CD14-positive monocyte (primary cell): ENCODE results near the gene RPS6KA3. TPM values are rescaled to one million over a fixed set of nuclear protein-coding genes. Genes with fewer than 3 reads are reported as not detected.

Experiments
- DNase-seq, 3 donors: peaks; one replicate each; pipeline ENCODE4 v3.0.0-alpha.2; 2011 to 2022
- H2AFZ ChIP-seq: 2 replicates; pipeline ENCODE4 v1.6.0; 2012; ENCODE audit warnings: mild to moderate bottlenecking, low read depth, low read length, inconsistent platforms; ENCODE audit not compliant: insufficient read depth, poor library complexity, severe bottlenecking
- H3K27ac ChIP-seq, 2 donors: 1 replicate in 1 of 2; 2 replicates in 1 of 2; pipeline ENCODE4 v1.5.1; 2012 to 2013; ENCODE audit warnings: low read length in 2 of 2, control low read depth in 1 of 2, inconsistent platforms in 1 of 2, low read depth in 1 of 2, mild to moderate bottlenecking in 1 of 2
- H3K27me3 ChIP-seq, 2 donors: one replicate each; pipeline versions ENCODE4 v1.6.0 to v1.6.1; 2011 to 2013; ENCODE audit warnings: low read length in 2 of 2; ENCODE audit not compliant: control insufficient read depth in 2 of 2, insufficient read depth in 2 of 2
- H3K36me3 ChIP-seq, 2 donors: replicated peaks in 1 of 2; 1 replicate in 1 of 2; 2 replicates in 1 of 2; pipeline versions ENCODE4 v1.5.1 to v1.6.1; 2012 to 2013; ENCODE audit warnings: low read length in 2 of 2, control low read depth in 1 of 2, inconsistent platforms in 1 of 2, mild to moderate bottlenecking in 1 of 2; ENCODE audit not compliant: insufficient read depth in 2 of 2, control insufficient read depth in 1 of 2
- H3K4me1 ChIP-seq, 2 donors: 1 replicate in 1 of 2; 2 replicates in 1 of 2; pipeline versions ENCODE4 v1.5.1 to v1.6.1; 2012 to 2013; ENCODE audit warnings: low read length in 2 of 2, control low read depth in 1 of 2, inconsistent platforms in 1 of 2, mild to moderate bottlenecking in 1 of 2, moderate library complexity in 1 of 2; ENCODE audit not compliant: insufficient read depth in 2 of 2, control insufficient read depth in 1 of 2
- H3K4me2 ChIP-seq: replicated peaks from 2 replicates; pipeline ENCODE3; 2012; ENCODE audit warnings: low read length, moderate library complexity, mild to moderate bottlenecking; ENCODE audit not compliant: poor library complexity, severe bottlenecking; ENCODE audit errors: extremely low read depth
- H3K4me3 ChIP-seq, 3 experiments: fragments of 200-600 bp in 1 of 3; sonication (generic) in 1 of 3; replicated peaks in 1 of 3; 1 replicate in 2 of 3; 2 replicates in 1 of 3; pipeline ENCODE4 v1.5.1; 2011 to 2013; ENCODE audit warnings: low read length in 3 of 3, mild to moderate bottlenecking in 3 of 3, control low read depth in 2 of 3, low read depth in 2 of 3, inconsistent platforms in 1 of 3, moderate library complexity in 1 of 3
- H3K79me2 ChIP-seq: 2 replicates; pipeline ENCODE4 v1.6.0; 2012; ENCODE audit warnings: mild to moderate bottlenecking, control low read depth, inconsistent platforms, low read length, moderate library complexity; ENCODE audit not compliant: insufficient read depth
- H3K9ac ChIP-seq: 2 replicates; pipeline ENCODE4 v1.6.0; 2017; ENCODE audit warnings: low read length, mild to moderate bottlenecking; ENCODE audit not compliant: insufficient read depth, poor library complexity, severe bottlenecking
- H3K9me3 ChIP-seq, 2 donors: replicated peaks in 1 of 2; 1 replicate in 1 of 2; 2 replicates in 1 of 2; pipeline versions ENCODE4 v1.5.1 to v1.6.1; 2012 to 2013; ENCODE audit warnings: low read length in 2 of 2, control low read depth in 1 of 2; ENCODE audit not compliant: control insufficient read depth in 1 of 2, insufficient read depth in 1 of 2
- H4K20me1 ChIP-seq: 2 replicates; pipeline ENCODE4 v1.6.0; 2012; ENCODE audit warnings: mild to moderate bottlenecking, low read length, control low read depth, moderate library complexity; ENCODE audit not compliant: insufficient read depth
- H3K27ac Mint-ChIP-seq, 7 donors: one replicate each; pipeline ENCODE4 v1.8.0; 2020; ENCODE audit warnings: mild to moderate bottlenecking in 7 of 7, mixed read lengths in 7 of 7, moderate library complexity in 6 of 7, inconsistent platforms in 2 of 7
- H3K27me3 Mint-ChIP-seq, 3 donors: one replicate each; pipeline ENCODE4 v1.8.0; 2021 to 2022; ENCODE audit warnings: low read depth in 3 of 3, mild to moderate bottlenecking in 3 of 3, mixed read lengths in 3 of 3, moderate library complexity in 3 of 3, inconsistent platforms in 1 of 3
- H3K36me3 Mint-ChIP-seq, 2 donors: one replicate each; pipeline ENCODE4 v1.8.0; 2020; ENCODE audit warnings: mixed read lengths in 2 of 2, inconsistent platforms in 1 of 2, mild to moderate bottlenecking in 1 of 2
- H3K4me1 Mint-ChIP-seq: one replicate; pipeline ENCODE4 v1.8.0; 2020; ENCODE audit warnings: mild to moderate bottlenecking, mixed read lengths
- H3K4me3 Mint-ChIP-seq, 2 donors: one replicate each; pipeline ENCODE4 v1.8.0; 2020; ENCODE audit warnings: mild to moderate bottlenecking in 2 of 2, mixed read lengths in 2 of 2, moderate library complexity in 1 of 2
- H3K9me3 Mint-ChIP-seq, 7 donors: one replicate each; pipeline ENCODE4 v1.8.0; 2020 to 2022; ENCODE audit warnings: mixed read lengths in 7 of 7, mild to moderate bottlenecking in 6 of 7, moderate library complexity in 6 of 7, inconsistent platforms in 2 of 7
- CTCF ChIP-seq: fragments of 200-600 bp; IDR thresholded peaks from one replicate; pipeline ENCODE4 v1.8.0; 2022; ENCODE audit warnings: antibody characterized with exemption, mild to moderate bottlenecking
- WGBS: methylation state at CpG from one replicate; pipeline ENCODE4 v1.1.5; 2013; ENCODE audit warnings: missing lambda C conversion rate; ENCODE audit not compliant: insufficient coverage; 5-methylcytosine and 5-hydroxymethylcytosine counted together
- intact Hi-C, 2 donors: fragments of 100-400 bp; cut with micrococcal nuclease; formaldehyde crosslinking; loops; one replicate each; pipeline versions ENCODE4 v1.15.0 to v1.15.1; 2023
- polyA plus RNA-seq, 3 donors: library from polyadenylated mRNA; depleted of rRNA in 1 of 3; unstranded in 2 of 3; stranded (reverse) in 1 of 3; fragments of 300-500 nt in 2 of 3; fragments of >200 nt in 1 of 3; fragmentation: Illumina TruSeq in 2 of 3; gene quantifications; 1 replicate in 2 of 3; 2 replicates in 1 of 3; pipeline ENCODE4 v1.2.3, GENCODE V29; 2012 to 2021

Gene RPS6KA3
- polyA plus RNA-seq, 3 donors: 14.6 to 28.2 (median 21.6) TPM

- intact Hi-C loops: no loop called here
- peak overlapping the region in 1 of 7 donors; percentile 2 for H3K27ac Mint-ChIP-seq
- no CpG with 5 or more reads among the region's 7 CpGs for WGBS
Measured at GRCh38 chrX:20248592-20249192, 18.0 kb downstream of the RPS6KA3 start.

GRCh38 chrX:20244931-20245330, 21.8 kb downstream of the RPS6KA3 start:
- Histone ChIP-seq H3K4me2 (no peak overlapping the region), H3K36me3 (no peaks in the 10 kb centered on the region), H3K27me3 (no peaks in the 10 kb centered on the region), H3K4me3 (no peak overlapping the region), H2AFZ (no peak overlapping the region), H3K9me3 (no peaks in the 10 kb centered on the region), H3K27ac (no peak overlapping the region), H4K20me1 (peaks cover 99% of the 10 kb centered on the region), H3K79me2 (peaks cover 97% of the 10 kb centered on the region), H3K9ac (no peak overlapping the region), H3K4me1 (no peaks in the 10 kb centered on the region)
- peaks cover 0 to 8% (median 0%) of the 10 kb centered on the region in 7 donors for H3K9me3 Mint-ChIP-seq
- H3K27me3 Mint-ChIP-seq: no peaks in the 10 kb centered on the region
- H3K4me1 Mint-ChIP-seq: peaks cover 6% of the 10 kb centered on the region
- TF ChIP-seq CTCF: no peak
- WGBS: no CpG with 5 or more reads among the region's 2 CpGs
- peaks cover 3 to 4% of the 10 kb centered on the region in 2 donors for H3K36me3 Mint-ChIP-seq
- H3K27ac Mint-ChIP-seq: peak overlapping the region in 2 of 7 donors; percentile 45 to 46
- intact Hi-C loops: no loop called here
- H3K4me3 Mint-ChIP-seq: no peak overlapping the region
- no peak for DNase-seq

More at GRCh38 chrX:20248592-20249192, 18.0 kb downstream of the RPS6KA3 start:
- Mint-ChIP-seq H3K36me3 (no peaks in the 10 kb centered on the region), H3K4me3 (no peak overlapping the region), H3K27me3 (peaks cover 0 to 4% (median 0%) of the 10 kb centered on the region in 3 donors), H3K4me1 (peaks cover 21% of the 10 kb centered on the region), H3K9me3 (peaks cover 0 to 8% (median 0%) of the 10 kb centered on the region in 7 donors)
- Histone ChIP-seq H3K36me3 (no peaks in the 10 kb centered on the region), H3K4me3 (no peak overlapping the region), H4K20me1 (peaks cover 92% of the 10 kb centered on the region), H3K9ac (no peak overlapping the region), H3K27ac (no peak overlapping the region), H3K4me2 (no peak overlapping the region), H3K79me2 (peaks cover 94% of the 10 kb centered on the region), H3K9me3 (no peaks in the 10 kb centered on the region), H2AFZ (no peak overlapping the region), H3K27me3 (no peaks in the 10 kb centered on the region), H3K4me1 (peaks cover 11 to 19% of the 10 kb centered on the region in 2 donors)
- TF ChIP-seq CTCF: no peak
- DNase-seq: no peak
